PC-3 (cell line): ENCODE results near the gene RPN1. TPM values are rescaled to one million over a fixed set of nuclear protein-coding genes. Genes with fewer than 3 reads are reported as not detected.

Experiments
- ATAC-seq: fragments of 200-7000 bp; cut with Tn5 transposase; 2 replicates; pipeline ENCODE4 v1.9.1; 2020; ENCODE audit warnings: mild to moderate bottlenecking, moderate library complexity
- BruUV-seq: library from RNA; stranded (reverse); fragments of 400-500 nt; replicated peaks from 2 replicates; lab custom pipeline; 2021; lab: Mats Ljungman, UMichigan
- CTCF ChIA-PET: fragments of 300-600 bp; sonication (Branson Sonifier 250); formaldehyde crosslinking; loops from one replicate; lab custom pipeline; 2022; ENCODE audit warnings: antibody characterized with exemption; lab: Charles Lee
- POLR2A ChIA-PET: fragments of 300-600 bp; sonication (Branson Sonifier 250); formaldehyde crosslinking; loops from one replicate; lab custom pipeline; 2022; ENCODE audit warnings: antibody characterized with exemption; ENCODE audit not compliant: unreplicated experiment; lab: Charles Lee
- DNase-seq: peaks from one replicate; pipeline ENCODE4 v3.0.0-alpha.2; 2015
- H2AFZ ChIP-seq: fragments of 300-600 bp; sonication (generic); 2 replicates; pipeline ENCODE4 v1.6.0; 2016; ENCODE audit warnings: antibody characterized with exemption, low read length
- H3F3A ChIP-seq: fragments of 300-600 bp; sonication (generic); one replicate; pipeline ENCODE4 v1.6.0; 2017; ENCODE audit warnings: antibody characterized with exemption, low read length, control low read depth, mild to moderate bottlenecking; ENCODE audit not compliant: unreplicated experiment
- H3K27ac ChIP-seq: fragments of 300-600 bp; sonication (generic); 2 replicates; pipeline ENCODE4 v1.5.1; 2016; ENCODE audit warnings: mild to moderate bottlenecking, low read length
- H3K27me3 ChIP-seq: fragments of 300-600 bp; sonication (generic); 2 replicates; pipeline ENCODE4 v1.6.1; 2016; ENCODE audit warnings: low read length, mixed read lengths
- H3K36me3 ChIP-seq: fragments of 300-600 bp; sonication (generic); 2 replicates; pipeline ENCODE4 v1.6.1; 2016; ENCODE audit warnings: low read depth, mixed run types, low read length, mixed read lengths
- H3K4me1 ChIP-seq: fragments of 300-600 bp; sonication (generic); 2 replicates; pipeline ENCODE4 v1.5.1; 2016; ENCODE audit warnings: low read length; ENCODE audit not compliant: insufficient read depth
- H3K4me2 ChIP-seq: fragments of 300-600 bp; sonication (generic); 2 replicates; pipeline ENCODE4 v1.6.0; 2016; ENCODE audit warnings: low read length
- H3K4me3 ChIP-seq: fragments of 300-600 bp; sonication (generic); 2 replicates; pipeline ENCODE4 v1.5.1; 2016; ENCODE audit warnings: mild to moderate bottlenecking, low read length, mixed read lengths
- H3K79me2 ChIP-seq: fragments of 300-600 bp; sonication (generic); 2 replicates; pipeline ENCODE4 v1.6.1; 2017; ENCODE audit warnings: low read length, mixed read lengths
- H3K9ac ChIP-seq: fragments of 300-600 bp; sonication (generic); 2 replicates; pipeline ENCODE4 v1.6.0; 2016; ENCODE audit warnings: mild to moderate bottlenecking, low read length
- H3K9me2 ChIP-seq: fragments of 300-600 bp; sonication (generic); replicated peaks from 2 replicates; pipeline ENCODE4 v1.6.1; 2016; ENCODE audit warnings: mixed run types, low read length, mixed read lengths
- H3K9me3 ChIP-seq: fragments of 300-600 bp; sonication (generic); 2 replicates; pipeline ENCODE4 v1.6.1; 2016; ENCODE audit warnings: low read length, mixed read lengths
- H4K20me1 ChIP-seq: fragments of 300-600 bp; sonication (generic); 2 replicates; pipeline ENCODE4 v1.6.1; 2016; ENCODE audit warnings: low read length, mixed read lengths
- EZH2 ChIP-seq: fragments of 300-600 bp; sonication (generic); IDR thresholded peaks from one replicate; pipeline ENCODE4 v1.6.1; 2017; ENCODE audit warnings: antibody characterized with exemption, mild to moderate bottlenecking, low read length; ENCODE audit not compliant: unreplicated experiment
- EZH2phosphoT487 ChIP-seq: fragments of 300-600 bp; sonication (generic); IDR thresholded peaks from 2 replicates; pipeline ENCODE4 v1.6.1; 2018; ENCODE audit warnings: mild to moderate bottlenecking, antibody characterized with exemption, low read length, borderline replicate concordance
- intact Hi-C: fragments of 100-400 bp; cut with micrococcal nuclease; formaldehyde crosslinking; loops from 2 replicates; pipeline ENCODE4 v1.9.0; 2023
- total RNA-seq: library from RNA; depleted of rRNA; stranded (reverse); fragments of >200 nt; gene quantifications from 2 replicates; pipeline ENCODE4 v1.2.3, GENCODE V29; 2014; rRNA removed

The RPN1 gene
- total RNA-seq, 1 experiment from 2014 or later = 262 TPM

DNA sequence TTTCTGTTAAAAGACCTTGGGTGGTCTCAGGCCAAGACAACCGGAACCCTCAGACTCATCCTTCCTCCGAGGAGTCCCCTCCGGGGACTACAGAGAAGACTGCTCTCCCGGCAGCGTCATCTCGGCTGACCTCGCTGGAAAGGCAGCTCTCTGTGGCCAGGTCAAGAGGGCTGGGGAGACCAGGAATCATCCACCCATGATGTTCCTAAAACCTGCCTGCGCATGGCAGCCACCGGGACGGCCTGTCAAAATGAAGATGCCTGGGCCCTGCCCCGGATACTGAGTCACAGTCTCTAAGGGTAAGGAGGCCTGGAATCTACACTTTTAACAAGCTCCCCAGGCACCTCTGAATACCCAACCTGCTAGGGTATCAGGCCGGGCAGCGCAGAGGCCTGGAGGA, 78.6 kb downstream of the RPN1 start:
- Histone ChIP-seq H3K36me3 (no peaks in the 10 kb centered on the region), H3K9me3 (no peaks in the 10 kb centered on the region), H3K79me2 (no peaks in the 10 kb centered on the region), H3K4me1 (no peaks in the 10 kb centered on the region), H4K20me1 (no peaks in the 10 kb centered on the region), H3K9me2 (no peaks in the 10 kb centered on the region), H3F3A (no peaks in the 10 kb centered on the region), H3K9ac (no peak overlapping the region), H3K27me3 (no peaks in the 10 kb centered on the region), H3K4me3 (no peak overlapping the region), H2AFZ (no peak overlapping the region), H3K27ac (no peak overlapping the region), H3K4me2 (no peak overlapping the region)
- BruUV-seq = no TSS peak
- ATAC-seq (0 out of 2 replicates have a peak, but pooled peaks have one; percentile 31), DNase-seq (no peak)
- ChIA-PET CTCF (interaction anchor here (1.0 kb wide), 1 partner anchor 9 kb away, joined by 4 read pairs; no protein-coding TSS in a partner anchor), POLR2A (no interaction called here)
- TF ChIP-seq EZH2 = no peak
- TF ChIP-seq EZH2phosphoT487 = no peak
- intact Hi-C loops = no loop called here

Other genes with a start within 250 kb of the RPN1 start
- not detected in 2 replicates for gene DNAJB8, start 183.9 kb downstream of the RPN1 start, total RNA-seq
- gene GATA2, start 157.6 kb downstream of the RPN1 start, total RNA-seq = 26.8 and 32.4 TPM in 2 replicates
- gene RAB7A, start 75.4 kb upstream of the RPN1 start, total RNA-seq = 48.0 and 78.2 TPM in 2 replicates
- gene ACAD9, start 228.8 kb upstream of the RPN1 start, total RNA-seq = 38.2 and 38.6 TPM in 2 replicates